ENCODE results near the gene PLA2G7. TPM values are rescaled to one million over a fixed set of nuclear protein-coding genes. Genes with fewer than 3 reads are reported as not detected.
"Not testable (repeated sequence)": the region's sequence is repeated elsewhere in the genome, so short reads cannot be mapped to it uniquely, and the experiment has no call there.

PLA2G7 gene
- total RNA-seq, 1 experiment from 2014 or later = not detected

DNA sequence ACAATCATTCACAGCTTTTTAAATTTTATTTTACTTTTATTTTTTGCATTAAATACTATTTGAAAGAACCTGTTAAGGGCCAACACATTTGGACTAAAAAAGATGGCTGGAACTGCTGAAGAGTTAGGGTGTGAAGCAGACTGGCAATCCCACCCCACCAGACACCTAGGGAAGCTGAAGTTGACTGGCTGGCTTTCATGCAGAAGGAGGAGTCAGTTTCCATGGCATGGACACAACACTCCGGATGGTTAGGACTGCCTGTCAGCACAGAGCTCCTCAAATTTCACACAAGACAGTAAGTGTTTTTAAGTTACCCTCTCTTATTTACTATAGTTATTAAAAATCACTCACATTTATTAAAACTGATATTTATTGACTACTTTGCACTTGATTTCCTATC is 11.5 kb upstream of the PLA2G7 start, which contains the start of gene ANKRD66:
Gene ANKRD66, plus strand, starts transcription at position 238 of the 400 bp plus-strand sequence. CDS start 5,016 bp downstream, outside the sequence.
- DNase-seq (ENCODE audit: unreplicated experiment) = no peak
- intact Hi-C loops (cut with micrococcal nuclease) = no loop called here
- Mint-ChIP-seq H3K9me3 (ENCODE audit: unreplicated experiment) (no peaks in the 10 kb centered on the region), H3K4me1 (ENCODE audit: insufficient read depth, unreplicated experiment) (no peaks in the 10 kb centered on the region), H3K27ac (ENCODE audit: low read depth, unreplicated experiment) (no peak within 1 kb of the TSS), H3K36me3 (ENCODE audit: insufficient read depth, unreplicated experiment) (no peaks in the 10 kb centered on the region), H3K27me3 (ENCODE audit: insufficient read depth, unreplicated experiment) (peaks cover 23% of the 10 kb centered on the region), H3K4me3 (ENCODE audit: unreplicated experiment) (no peak within 1 kb of the TSS)
- no TSS peak for BruUV-seq (replicated peaks)
- POLR2A ChIA-PET = no interaction called here
- CTCF ChIA-PET = interaction anchor here (0.6 to 0.7 kb wide), 2 partner anchors 36 to 128 kb away, joined by 3 to 5 read pairs; no protein-coding TSS in a partner anchor
- TF ChIP-seq, protein P1, sequence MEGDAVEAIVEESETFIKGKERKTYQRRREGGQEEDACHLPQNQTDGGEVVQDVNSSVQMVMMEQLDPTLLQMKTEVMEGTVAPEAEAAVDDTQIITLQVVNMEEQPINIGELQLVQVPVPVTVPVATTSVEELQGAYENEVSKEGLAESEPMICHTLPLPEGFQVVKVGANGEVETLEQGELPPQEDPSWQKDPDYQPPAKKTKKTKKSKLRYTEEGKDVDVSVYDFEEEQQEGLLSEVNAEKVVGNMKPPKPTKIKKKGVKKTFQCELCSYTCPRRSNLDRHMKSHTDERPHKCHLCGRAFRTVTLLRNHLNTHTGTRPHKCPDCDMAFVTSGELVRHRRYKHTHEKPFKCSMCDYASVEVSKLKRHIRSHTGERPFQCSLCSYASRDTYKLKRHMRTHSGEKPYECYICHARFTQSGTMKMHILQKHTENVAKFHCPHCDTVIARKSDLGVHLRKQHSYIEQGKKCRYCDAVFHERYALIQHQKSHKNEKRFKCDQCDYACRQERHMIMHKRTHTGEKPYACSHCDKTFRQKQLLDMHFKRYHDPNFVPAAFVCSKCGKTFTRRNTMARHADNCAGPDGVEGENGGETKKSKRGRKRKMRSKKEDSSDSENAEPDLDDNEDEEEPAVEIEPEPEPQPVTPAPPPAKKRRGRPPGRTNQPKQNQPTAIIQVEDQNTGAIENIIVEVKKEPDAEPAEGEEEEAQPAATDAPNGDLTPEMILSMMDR (IDR thresholded peaks at IDR 0.05; ENCODE audit: unreplicated experiment) = no peak

DNA sequence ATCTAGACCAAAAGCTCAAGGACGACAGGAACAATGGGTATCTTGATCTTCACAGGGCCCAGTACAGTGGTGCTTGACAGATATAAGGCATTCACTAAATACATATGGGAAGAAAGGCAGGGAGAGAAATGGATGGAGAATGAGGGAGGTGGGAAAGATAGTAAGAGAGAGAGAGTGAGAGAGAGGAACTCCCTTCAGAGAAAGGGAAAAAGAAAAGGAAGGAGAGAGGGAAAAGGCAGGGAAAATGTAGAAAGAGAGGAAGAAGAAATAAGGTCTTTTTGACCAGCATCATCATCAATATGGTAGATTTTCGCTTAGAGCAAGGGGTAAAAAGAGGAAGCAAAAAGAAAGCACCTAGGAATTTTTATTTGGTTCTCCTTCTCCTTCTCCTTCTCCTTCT is 10.8 kb upstream of the PLA2G7 start:
- CTCF ChIA-PET = interaction anchor here (0.5 to 1.1 kb wide), 3 partner anchors 12 to 898 kb away, joined by 3 to 4 read pairs (median 4); no protein-coding TSS in a partner anchor
- POLR2A ChIA-PET = interaction anchor here (0.6 kb wide), 1 partner anchor 240 kb away, joined by 3 read pairs; no protein-coding TSS in a partner anchor
- intact Hi-C loops (cut with micrococcal nuclease) = no loop called here
- TF ChIP-seq, protein P1 (IDR thresholded peaks at IDR 0.05; ENCODE audit: unreplicated experiment) = no peak
- Mint-ChIP-seq H3K9me3 (ENCODE audit: unreplicated experiment) (no peaks in the 10 kb centered on the region), H3K27ac (ENCODE audit: low read depth, unreplicated experiment) (no peak overlapping the region), H3K4me3 (ENCODE audit: unreplicated experiment) (no peak overlapping the region), H3K27me3 (ENCODE audit: insufficient read depth, unreplicated experiment) (peaks cover 23% of the 10 kb centered on the region), H3K36me3 (ENCODE audit: insufficient read depth, unreplicated experiment) (no peaks in the 10 kb centered on the region), H3K4me1 (ENCODE audit: insufficient read depth, unreplicated experiment) (no peaks in the 10 kb centered on the region)
- no TSS peak for BruUV-seq (replicated peaks)
- no peak for DNase-seq (ENCODE audit: unreplicated experiment)

DNA sequence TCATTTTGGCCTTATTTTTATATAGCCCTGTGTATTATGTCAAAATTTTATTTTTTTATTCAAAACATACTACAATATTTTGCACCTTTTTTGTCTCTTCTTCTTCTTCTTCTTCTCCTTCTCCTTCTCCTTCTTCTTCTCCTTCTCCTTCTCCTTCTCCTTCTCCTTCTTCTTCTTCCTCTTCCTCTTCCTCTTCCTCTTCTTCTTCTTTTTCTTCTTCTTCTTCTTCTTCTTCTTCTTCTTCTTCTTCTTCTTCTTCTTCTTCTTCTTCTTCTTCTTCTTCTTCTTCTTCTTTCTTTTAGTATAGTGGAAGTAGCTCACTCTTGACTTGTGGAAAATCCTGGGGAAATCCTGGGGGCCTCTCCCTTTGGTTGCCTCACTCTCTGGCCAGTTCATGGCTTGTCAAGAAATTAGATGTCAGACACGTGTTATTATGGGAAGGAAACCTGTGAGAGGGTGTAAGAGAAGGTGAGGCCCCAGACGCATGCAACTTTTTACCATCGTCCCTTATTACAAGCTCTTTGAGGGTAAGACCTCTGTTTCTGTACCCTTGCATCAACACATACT is 9.1 kb upstream of the PLA2G7 start:
- H3K4me1 Mint-ChIP-seq (ENCODE audit: insufficient read depth, unreplicated experiment); CTCF ChIA-PET: not testable (repeated sequence)

DNA sequence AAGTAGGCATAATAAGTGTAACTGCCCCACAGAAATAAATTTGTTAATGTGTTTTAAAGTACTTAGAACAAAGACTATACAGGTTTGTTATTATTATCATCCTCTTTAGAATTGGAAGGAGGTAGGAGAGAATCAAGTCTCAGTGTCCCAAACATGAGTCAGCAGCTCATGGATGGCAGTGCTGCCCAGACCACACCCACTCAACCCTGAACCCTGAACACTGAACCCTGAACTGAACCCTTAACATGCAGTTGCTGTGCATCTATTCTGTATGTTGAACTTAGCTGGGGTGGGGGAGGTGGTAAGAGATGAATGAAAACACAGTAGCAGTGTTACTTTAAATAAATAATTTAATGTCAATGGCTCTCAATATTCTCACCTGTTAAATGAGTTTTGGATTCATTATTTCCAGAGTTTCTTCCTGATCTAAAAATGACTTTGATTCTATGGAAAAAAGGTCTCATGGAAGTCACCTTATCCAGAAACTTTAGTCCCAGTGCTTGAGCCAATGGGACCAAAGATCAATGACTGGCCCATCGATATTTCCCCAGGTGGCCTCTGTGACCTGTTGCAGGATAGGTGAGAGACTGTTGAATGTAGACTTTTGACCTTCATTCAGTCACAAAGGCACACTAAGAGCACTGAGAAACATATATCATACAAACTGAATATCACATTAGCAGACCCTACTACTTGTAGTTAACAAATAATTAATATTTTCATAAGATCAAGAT is 8.4 kb upstream of the PLA2G7 start:
- BruUV-seq (replicated peaks) = no TSS peak
- H3K9me3 Mint-ChIP-seq (ENCODE audit: unreplicated experiment) = no peaks in the 10 kb centered on the region
- no peaks in the 10 kb centered on the region for H3K36me3 Mint-ChIP-seq (ENCODE audit: insufficient read depth, unreplicated experiment)

More for the DNA sequence above, 9.1 kb upstream of the PLA2G7 start:
- DNase-seq (ENCODE audit: unreplicated experiment); intact Hi-C loops (cut with micrococcal nuclease); POLR2A ChIA-PET; H3K4me3 Mint-ChIP-seq (ENCODE audit: unreplicated experiment); H3K27ac Mint-ChIP-seq (ENCODE audit: low read depth, unreplicated experiment); H3K36me3 Mint-ChIP-seq (ENCODE audit: insufficient read depth, unreplicated experiment); BruUV-seq (replicated peaks); H3K9me3 Mint-ChIP-seq (ENCODE audit: unreplicated experiment): not testable (repeated sequence)
- H3K27me3 Mint-ChIP-seq (ENCODE audit: insufficient read depth, unreplicated experiment) = peaks cover 23% of the 10 kb centered on the region

More for the DNA sequence above, 8.4 kb upstream of the PLA2G7 start:
- no peak for DNase-seq (ENCODE audit: unreplicated experiment)
- CTCF ChIA-PET = no interaction called here
- no peak overlapping the region for H3K4me3 Mint-ChIP-seq (ENCODE audit: unreplicated experiment)
- no peak overlapping the region for H3K27ac Mint-ChIP-seq (ENCODE audit: low read depth, unreplicated experiment)
- H3K27me3 Mint-ChIP-seq (ENCODE audit: insufficient read depth, unreplicated experiment) = peaks cover 23% of the 10 kb centered on the region
- no peaks in the 10 kb centered on the region for H3K4me1 Mint-ChIP-seq (ENCODE audit: insufficient read depth, unreplicated experiment)
- POLR2A ChIA-PET = no interaction called here
- TF ChIP-seq, protein P1 (IDR thresholded peaks at IDR 0.05; ENCODE audit: unreplicated experiment) = no peak
- intact Hi-C loops (cut with micrococcal nuclease) = no loop called here
